Measurements from ENCODE around the gene IRF9.

The IRF9 gene

DNA sequence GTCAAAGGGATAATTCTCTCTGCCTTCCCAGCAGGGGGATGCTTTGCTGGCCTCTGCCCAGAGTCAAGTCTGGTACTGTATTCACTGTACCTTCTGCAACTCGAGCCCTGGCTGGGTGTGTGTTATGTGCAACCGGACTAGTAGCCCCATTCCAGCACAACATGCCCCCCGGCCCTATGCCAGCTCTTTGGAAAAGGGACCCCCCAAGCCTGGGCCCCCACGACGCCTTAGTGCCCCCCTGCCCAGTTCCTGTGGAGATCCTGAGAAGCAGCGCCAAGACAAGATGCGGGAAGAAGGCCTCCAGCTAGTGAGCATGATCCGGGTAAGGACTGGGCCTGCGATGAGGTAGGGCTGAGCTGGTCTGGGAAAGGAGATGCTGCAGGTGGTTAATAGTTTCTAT lies 10.5 kb upstream of the IRF9 start:
- TF ChIP-seq, protein P1, sequence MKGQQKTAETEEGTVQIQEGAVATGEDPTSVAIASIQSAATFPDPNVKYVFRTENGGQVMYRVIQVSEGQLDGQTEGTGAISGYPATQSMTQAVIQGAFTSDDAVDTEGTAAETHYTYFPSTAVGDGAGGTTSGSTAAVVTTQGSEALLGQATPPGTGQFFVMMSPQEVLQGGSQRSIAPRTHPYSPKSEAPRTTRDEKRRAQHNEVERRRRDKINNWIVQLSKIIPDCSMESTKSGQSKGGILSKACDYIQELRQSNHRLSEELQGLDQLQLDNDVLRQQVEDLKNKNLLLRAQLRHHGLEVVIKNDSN (IDR thresholded peaks at IDR 0.05), result no peak
- TF ChIP-seq FOXM1 (IDR thresholded peaks at IDR 0.05; ENCODE audit: borderline replicate concordance, low read depth) (no peak), ZBTB7A (IDR thresholded peaks at IDR 0.05; ENCODE audit: low read depth) (no peak), NFIC (IDR thresholded peaks at IDR 0.05) (no peak), MAX (IDR thresholded peaks at IDR 0.05) (no peak), TAF1 (IDR thresholded peaks at IDR 0.05; ENCODE audit: low read depth) (no peak), CREB1 (IDR thresholded peaks at IDR 0.05; ENCODE audit: low read depth) (no peak), YY1 (IDR thresholded peaks at IDR 0.05; ENCODE audit: low read depth) (no peak), RAD21 (IDR thresholded peaks at IDR 0.05; ENCODE audit: low read depth) (no peak), CEBPB (IDR thresholded peaks at IDR 0.05) (no peak), EP300 (IDR thresholded peaks at IDR 0.05; ENCODE audit: borderline replicate concordance) (no peak)
- TF ChIP-seq, protein P2, sequence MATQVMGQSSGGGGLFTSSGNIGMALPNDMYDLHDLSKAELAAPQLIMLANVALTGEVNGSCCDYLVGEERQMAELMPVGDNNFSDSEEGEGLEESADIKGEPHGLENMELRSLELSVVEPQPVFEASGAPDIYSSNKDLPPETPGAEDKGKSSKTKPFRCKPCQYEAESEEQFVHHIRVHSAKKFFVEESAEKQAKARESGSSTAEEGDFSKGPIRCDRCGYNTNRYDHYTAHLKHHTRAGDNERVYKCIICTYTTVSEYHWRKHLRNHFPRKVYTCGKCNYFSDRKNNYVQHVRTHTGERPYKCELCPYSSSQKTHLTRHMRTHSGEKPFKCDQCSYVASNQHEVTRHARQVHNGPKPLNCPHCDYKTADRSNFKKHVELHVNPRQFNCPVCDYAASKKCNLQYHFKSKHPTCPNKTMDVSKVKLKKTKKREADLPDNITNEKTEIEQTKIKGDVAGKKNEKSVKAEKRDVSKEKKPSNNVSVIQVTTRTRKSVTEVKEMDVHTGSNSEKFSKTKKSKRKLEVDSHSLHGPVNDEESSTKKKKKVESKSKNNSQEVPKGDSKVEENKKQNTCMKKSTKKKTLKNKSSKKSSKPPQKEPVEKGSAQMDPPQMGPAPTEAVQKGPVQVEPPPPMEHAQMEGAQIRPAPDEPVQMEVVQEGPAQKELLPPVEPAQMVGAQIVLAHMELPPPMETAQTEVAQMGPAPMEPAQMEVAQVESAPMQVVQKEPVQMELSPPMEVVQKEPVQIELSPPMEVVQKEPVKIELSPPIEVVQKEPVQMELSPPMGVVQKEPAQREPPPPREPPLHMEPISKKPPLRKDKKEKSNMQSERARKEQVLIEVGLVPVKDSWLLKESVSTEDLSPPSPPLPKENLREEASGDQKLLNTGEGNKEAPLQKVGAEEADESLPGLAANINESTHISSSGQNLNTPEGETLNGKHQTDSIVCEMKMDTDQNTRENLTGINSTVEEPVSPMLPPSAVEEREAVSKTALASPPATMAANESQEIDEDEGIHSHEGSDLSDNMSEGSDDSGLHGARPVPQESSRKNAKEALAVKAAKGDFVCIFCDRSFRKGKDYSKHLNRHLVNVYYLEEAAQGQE (IDR thresholded peaks at IDR 0.05; ENCODE audit: low read depth), result no peak

DNA sequence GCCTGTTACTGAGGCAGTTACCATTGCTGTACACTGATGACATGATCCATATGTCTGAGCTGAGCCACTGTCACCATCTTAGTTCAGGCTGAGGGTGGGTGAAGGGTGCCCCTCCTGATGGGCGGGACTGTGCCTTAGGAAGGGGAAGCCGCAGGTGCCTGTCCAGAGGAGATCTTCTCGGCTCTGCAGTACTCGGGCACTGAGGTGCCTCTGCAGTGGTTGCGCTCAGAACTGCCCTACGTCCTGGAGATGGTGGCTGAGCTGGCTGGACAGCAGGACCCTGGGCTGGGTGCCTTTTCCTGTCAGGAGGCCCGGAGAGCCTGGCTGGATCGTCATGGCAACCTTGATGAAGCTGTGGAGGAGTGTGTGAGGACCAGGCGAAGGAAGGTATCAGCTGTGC lies 10.1 kb upstream of the IRF9 start:
- TF ChIP-seq ZBTB7A (IDR thresholded peaks at IDR 0.05; ENCODE audit: low read depth), result no peak
- TF ChIP-seq CEBPB (IDR thresholded peaks at IDR 0.05), result no peak
- no peak for TF ChIP-seq EGR1 (IDR thresholded peaks at IDR 0.05)
- no peak for TF ChIP-seq YY1 (IDR thresholded peaks at IDR 0.05; ENCODE audit: low read depth)
- TF ChIP-seq, protein P1 (IDR thresholded peaks at IDR 0.05), result no peak
- no peak for TF ChIP-seq TAF1 (IDR thresholded peaks at IDR 0.05; ENCODE audit: low read depth)
- TF ChIP-seq RAD21 (IDR thresholded peaks at IDR 0.05; ENCODE audit: low read depth), result no peak
- TF ChIP-seq FOXM1 (IDR thresholded peaks at IDR 0.05; ENCODE audit: borderline replicate concordance, low read depth), result no peak
- TF ChIP-seq TCF12 (IDR thresholded peaks at IDR 0.05; ENCODE audit: low read depth), result no peak
- TF ChIP-seq TEAD4 (IDR thresholded peaks at IDR 0.05), result no peak
- TF ChIP-seq CREB1 (IDR thresholded peaks at IDR 0.05; ENCODE audit: low read depth), result no peak
- TF ChIP-seq, protein P2 (IDR thresholded peaks at IDR 0.05; ENCODE audit: low read depth), result no peak
- TF ChIP-seq NFIC (IDR thresholded peaks at IDR 0.05), result no peak
- TF ChIP-seq EP300 (IDR thresholded peaks at IDR 0.05; ENCODE audit: borderline replicate concordance), result no peak

GRCh38 chr14:24151404-24152080 lies 9.5 kb upstream of the IRF9 start:
- TF ChIP-seq EP300 (IDR thresholded peaks at IDR 0.05; ENCODE audit: borderline replicate concordance) (no peak), CEBPB (IDR thresholded peaks at IDR 0.05) (no peak), RAD21 (IDR thresholded peaks at IDR 0.05; ENCODE audit: low read depth) (no peak), EGR1 (IDR thresholded peaks at IDR 0.05) (no peak), TCF12 (IDR thresholded peaks at IDR 0.05; ENCODE audit: low read depth) (no peak), CREB1 (IDR thresholded peaks at IDR 0.05; ENCODE audit: low read depth) (no peak), TEAD4 (IDR thresholded peaks at IDR 0.05) (no peak), MAX (IDR thresholded peaks at IDR 0.05) (no peak), ZBTB7A (IDR thresholded peaks at IDR 0.05; ENCODE audit: low read depth) (no peak)
- TF ChIP-seq, protein P2 (IDR thresholded peaks at IDR 0.05; ENCODE audit: low read depth), result no peak

DNA sequence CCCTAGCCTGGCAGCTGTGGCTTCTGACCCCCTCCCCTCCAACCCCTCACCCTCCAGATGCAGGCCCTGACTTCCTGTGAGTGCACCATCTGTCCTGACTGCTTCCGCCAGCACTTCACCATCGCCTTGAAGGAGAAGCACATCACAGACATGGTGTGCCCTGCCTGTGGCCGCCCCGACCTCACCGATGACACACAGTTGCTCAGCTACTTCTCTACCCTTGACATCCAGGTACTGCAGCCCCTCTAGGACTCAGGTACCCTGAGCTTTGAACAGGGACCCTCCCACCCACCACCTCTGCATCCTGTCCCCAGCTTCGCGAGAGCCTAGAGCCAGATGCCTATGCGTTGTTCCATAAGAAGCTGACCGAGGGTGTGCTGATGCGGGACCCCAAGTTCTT lies 6.0 kb upstream of the IRF9 start:
- TF ChIP-seq, protein P1 (IDR thresholded peaks at IDR 0.05), result no peak
- TF ChIP-seq NFIC (IDR thresholded peaks at IDR 0.05), result no peak
